GM12878 (cell line): Measurements from ENCODE around the gene SYCE3. TPM values are rescaled to one million over a fixed set of nuclear protein-coding genes. Genes with fewer than 3 reads are reported as not detected.

Source experiments
- ATAC-seq: fragments of 200-7000 bp; cut with Tn5 transposase; 3 replicates; pipeline ENCODE4 v1.9.1; 2020; ENCODE audit warnings: mild to moderate bottlenecking, moderate library complexity
- BruUV-seq: library from RNA; stranded (reverse); fragments of 400-500 nt; replicated peaks from 2 replicates; lab custom pipeline; 2021; lab: Mats Ljungman, UMichigan
- CTCF ChIA-PET: fragments of 300-600 bp; sonication (Branson Sonifier 250); formaldehyde crosslinking; extraction: SDS; loops from one replicate; lab custom pipeline; 2021; ENCODE audit warnings: inconsistent platforms; lab: Yijun Ruan, JAX
- POLR2A ChIA-PET: fragments of 350-600 bp; formaldehyde crosslinking; extraction: SDS; loops from one replicate; lab custom pipeline; 2021; ENCODE audit warnings: inconsistent platforms; lab: Charles Lee
- RAD21 ChIA-PET: fragments of 300-600 bp; sonication (Branson Sonifier 250); formaldehyde crosslinking; loops from one replicate; lab custom pipeline; 2023; ENCODE audit warnings: antibody characterized with exemption; ENCODE audit not compliant: unreplicated experiment; lab: Charles Lee
- SMC1A ChIA-PET: fragments of 300-600 bp; sonication (Branson Sonifier 250); formaldehyde crosslinking; loops from one replicate; lab custom pipeline; 2023; ENCODE audit not compliant: unreplicated experiment, uncharacterized antibody; lab: Charles Lee
- DNase-seq: peaks from one replicate; pipeline ENCODE4 v3.0.0-alpha.2; 2011; ENCODE audit warnings: low read depth, low spot score
- FAIRE-seq: peaks from 3 replicates; lab custom pipeline; 2011; peaks lifted over from hg19 to GRCh38; lab: Jason Lieb, UNC
- H2AFZ ChIP-seq: 2 replicates; pipeline ENCODE4 v1.6.0; 2011; ENCODE audit warnings: low read depth, low read length, control low read depth; ENCODE audit not compliant: control insufficient read depth
- H3K27ac ChIP-seq: 2 replicates; pipeline ENCODE4 v1.5.1; 2011; ENCODE audit warnings: control low read depth; ENCODE audit not compliant: control insufficient read depth, insufficient read depth
- H3K27me3 ChIP-seq, 2 experiments: replicated peaks in 1 of 2; 2 replicates each; pipeline versions ENCODE4 v1.6.0 to v1.6.1; 2011; ENCODE audit warnings: low read length in 1 of 2; ENCODE audit not compliant: control insufficient read depth in 2 of 2, insufficient read depth in 2 of 2
- H3K36me3 ChIP-seq, 2 experiments: 2 replicates each; pipeline ENCODE4 v1.5.1; 2011; ENCODE audit warnings: low read length in 1 of 2; ENCODE audit not compliant: control insufficient read depth in 2 of 2, insufficient read depth in 2 of 2
- H3K4me1 ChIP-seq: 2 replicates; pipeline ENCODE4 v1.6.1; 2011; ENCODE audit warnings: mild to moderate bottlenecking, low read length, moderate library complexity, mixed read lengths; ENCODE audit not compliant: control insufficient read depth, insufficient read depth
- H3K4me2 ChIP-seq: 2 replicates; pipeline ENCODE4 v1.6.0; 2011; ENCODE audit warnings: control low read depth; ENCODE audit not compliant: control insufficient read depth, insufficient read depth
- H3K4me3 ChIP-seq: fragments of 200-600 bp; sonication (generic); 2 replicates; pipeline ENCODE4 v1.5.1; 2016
- H3K79me2 ChIP-seq: 2 replicates; pipeline ENCODE4 v1.6.0; 2011; ENCODE audit warnings: low read length; ENCODE audit not compliant: control insufficient read depth, insufficient read depth
- H3K9ac ChIP-seq: 2 replicates; pipeline ENCODE4 v1.8.0; 2011; ENCODE audit warnings: low read length, control low read depth, mixed read lengths; ENCODE audit not compliant: control insufficient read depth, insufficient read depth
- H3K9me3 ChIP-seq: replicated peaks from 3 replicates; pipeline ENCODE4 v1.5.1; 2011; ENCODE audit warnings: mild to moderate bottlenecking, low read length; ENCODE audit not compliant: control insufficient read depth, insufficient read depth
- H4K20me1 ChIP-seq: 2 replicates; pipeline ENCODE4 v1.6.0; 2011; ENCODE audit not compliant: control insufficient read depth, insufficient read depth
- DPF2 ChIP-seq: fragments of 450-650 bp; IDR thresholded peaks from 2 replicates; pipeline ENCODE4 v1.6.1; 2017; ENCODE audit warnings: mild to moderate bottlenecking
- RUNX3 ChIP-seq: IDR thresholded peaks from 2 replicates; pipeline ENCODE4 v1.6.1; 2012; ENCODE audit warnings: low read length, inconsistent platforms
- YY1 ChIP-seq: IDR thresholded peaks from 2 replicates; pipeline ENCODE4 v1.6.1; 2011; ENCODE audit warnings: low read depth, mild to moderate bottlenecking, low read length
- WGBS: methylation state at CpG from one replicate; pipeline ENCODE4 v1.1.6; 2016; ENCODE audit warnings: low lambda C conversion rate; ENCODE audit not compliant: insufficient replicate concordance, insufficient coverage; ENCODE audit errors: missing lambda C conversion rate; 5-methylcytosine and 5-hydroxymethylcytosine counted together
- in situ Hi-C: fragments of 300-500 bp; cut with MboI; formaldehyde crosslinking; loops from 9 replicates; pipeline ENCODE4 v1.14.3; 2018; ENCODE audit warnings: mixed read lengths
- intact Hi-C: fragments of 100-400 bp; cut with micrococcal nuclease; formaldehyde crosslinking; loops from one replicate; pipeline ENCODE4 v1.14.2; 2022; ENCODE audit not compliant: unreplicated experiment
- polyA plus RNA-seq, 11 experiments: library from polyadenylated mRNA; depleted of rRNA in 4 of 11; unstranded in 6 of 11; stranded (reverse) in 5 of 11; fragments of >200 nt; fragmentation: Nextera tagmentation in 4 of 11; fragmentation: Illumina TruSeq in 1 of 11; extraction: Ambion mirVana in 4 of 11; extraction: Trizol in 1 of 11; gene quantifications; 1 replicate in 1 of 11; 2 replicates in 10 of 11; pipeline versions ENCODE4 v1.2.1 to v1.2.3, GENCODE V29; 2011 to 2016; ENCODE audit warnings: inconsistent platforms in 2 of 11, missing spikeins in 2 of 11, low read depth in 1 of 11
- total RNA-seq, 4 experiments: library from RNA; depleted of rRNA in 3 of 4; stranded (reverse); fragments of >200 nt in 3 of 4; fragmentation: Illumina TruSeq in 1 of 4; extraction: Trizol in 1 of 4; gene quantifications; 2 replicates each; pipeline versions ENCODE4 v1.2.1 to v1.2.3, GENCODE V29; 2013 to 2021
- TF ChIP-seq, protein P1 (sequence below): fragments of 150-350 bp; IDR thresholded peaks from 2 replicates; pipeline ENCODE4 v1.6.1; 2014; ENCODE audit warnings: mild to moderate bottlenecking, low read depth, low read length

The SYCE3 gene
- total and polyA plus RNA-seq, 10 of the 15 experiments (the other 5 are each of a cell fraction or from before 2014, with no cell fraction given) = 0.38 to 0.91 (median 0.76) TPM; not detected in 4

DNA sequence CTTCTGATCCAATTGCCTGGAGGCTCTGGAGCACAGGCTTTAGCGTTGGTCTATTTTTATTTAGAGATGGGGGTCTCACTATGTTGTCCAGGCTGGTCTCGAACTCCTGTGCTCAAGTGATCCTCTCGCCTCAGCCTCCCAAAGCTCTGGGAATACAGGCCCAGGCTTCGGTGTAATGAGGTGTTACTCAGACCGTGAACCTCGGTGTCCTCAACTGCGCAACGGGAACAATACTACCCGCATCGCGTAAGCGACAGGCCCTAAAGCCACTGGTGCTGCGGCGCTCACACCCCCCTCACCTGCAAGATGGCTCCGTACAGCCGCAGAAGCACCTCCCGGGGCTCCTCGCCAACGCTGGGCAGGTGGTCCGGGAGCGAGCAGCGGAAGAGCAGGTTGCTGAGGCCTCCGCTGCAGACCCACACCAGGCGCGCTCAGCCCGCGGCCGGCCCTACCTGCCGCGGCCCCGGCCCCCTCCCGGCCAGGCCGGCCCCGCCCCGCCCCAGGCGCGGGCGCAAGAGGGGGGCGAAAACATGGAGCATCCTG is 19.3 kb upstream of the SYCE3 start:
- in situ Hi-C loops = no loop called here
- H4K20me1 ChIP-seq = no peaks in the 10 kb centered on the region
- TF ChIP-seq DPF2 = 0 out of 2 replicates have a peak, but pooled peaks have one; percentile 15
- TF ChIP-seq, protein P1, sequence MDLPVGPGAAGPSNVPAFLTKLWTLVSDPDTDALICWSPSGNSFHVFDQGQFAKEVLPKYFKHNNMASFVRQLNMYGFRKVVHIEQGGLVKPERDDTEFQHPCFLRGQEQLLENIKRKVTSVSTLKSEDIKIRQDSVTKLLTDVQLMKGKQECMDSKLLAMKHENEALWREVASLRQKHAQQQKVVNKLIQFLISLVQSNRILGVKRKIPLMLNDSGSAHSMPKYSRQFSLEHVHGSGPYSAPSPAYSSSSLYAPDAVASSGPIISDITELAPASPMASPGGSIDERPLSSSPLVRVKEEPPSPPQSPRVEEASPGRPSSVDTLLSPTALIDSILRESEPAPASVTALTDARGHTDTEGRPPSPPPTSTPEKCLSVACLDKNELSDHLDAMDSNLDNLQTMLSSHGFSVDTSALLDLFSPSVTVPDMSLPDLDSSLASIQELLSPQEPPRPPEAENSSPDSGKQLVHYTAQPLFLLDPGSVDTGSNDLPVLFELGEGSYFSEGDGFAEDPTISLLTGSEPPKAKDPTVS = no peak
- peak; percentile 33; the same call in 1 of the 2 replicates for TF ChIP-seq YY1
- 0 out of 2 replicates have a peak, but pooled peaks have one; percentile 9 for TF ChIP-seq RUNX3
- TF ChIP-seq, all 136 proteins: peak for 3
- H3K36me3 ChIP-seq = peaks cover 4 to 6% of the 10 kb centered on the region in 2 experiments; a peak in 3 of 4 replicates
- 2% methylated on average over 22 of the region's 39 CpGs for WGBS
- peak; percentile 27 for FAIRE-seq
- ChIA-PET POLR2A (interaction anchor here (0.5 to 2.6 kb wide), 12 partner anchors 12 to 74 kb away, joined by 3 to 7 read pairs (median 3); partner anchors contain the start of genes ARSA, LMF2, NCAPH2 and SCO2), CTCF (interaction anchor here (1.0 to 3.0 kb wide), 3 partner anchors 19 to 277 kb away, joined by 3 to 13 read pairs (median 3); partner anchors contain the start of gene SYCE3), RAD21 (interaction anchor here (1.4 to 2.8 kb wide), 4 partner anchors 13 to 56 kb away, joined by 3 to 16 read pairs (median 5); partner anchors contain the start of gene SCO2), SMC1A (interaction anchor here (0.9 to 2.5 kb wide), 3 partner anchors 39 to 57 kb away, joined by 3 to 8 read pairs (median 4); partner anchors contain the start of gene SCO2)
- H3K9me3 ChIP-seq = no peaks in the 10 kb centered on the region
- peak overlapping the region; percentile 94 for H3K27ac ChIP-seq
- peaks cover 20% of the 10 kb centered on the region for H3K79me2 ChIP-seq
- BruUV-seq = no TSS peak
- H2AFZ ChIP-seq = peak overlapping the region; percentile 81
- peak overlapping the region; percentile 87 for H3K4me3 ChIP-seq
- H3K4me1 ChIP-seq = peaks cover 15% of the 10 kb centered on the region
- intact Hi-C loops = loop anchor here (5.0 kb wide), 1 partner anchor 55 kb away; the partner anchor contains the start of gene SCO2
- H3K4me2 ChIP-seq = peak overlapping the region; percentile 82
- ATAC-seq = peak; percentile 4
- no peaks in the 10 kb centered on the region for H3K27me3 ChIP-seq
- no peak for DNase-seq
- H3K9ac ChIP-seq = peak overlapping the region; percentile 82
